GM12891 (cell line): Measurements from ENCODE around the gene YPEL4.

Source experiments
- PAX5 ChIP-seq: IDR thresholded peaks from 2 replicates; pipeline ENCODE4 v1.6.1; 2011; ENCODE audit warnings: low read length, moderate library complexity, mild to moderate bottlenecking; ENCODE audit not compliant: insufficient read depth, severe bottlenecking
- POLR2A ChIP-seq: IDR thresholded peaks from 2 replicates; pipeline ENCODE4 v1.6.1; 2011; ENCODE audit warnings: low read depth, low read length, control low read depth
- POLR2AphosphoS5 ChIP-seq: IDR thresholded peaks from 2 replicates; pipeline ENCODE4 v1.6.1; 2011; ENCODE audit warnings: low read depth, low read length, control low read depth
- POU2F2 ChIP-seq: IDR thresholded peaks from 2 replicates; pipeline ENCODE4 v1.6.1; 2011; ENCODE audit warnings: low read depth, mild to moderate bottlenecking, control low read depth, low read length, moderate library complexity
- SPI1 ChIP-seq: IDR thresholded peaks from 2 replicates; pipeline ENCODE4 v1.6.1; 2011; ENCODE audit warnings: low read depth, low read length, control low read depth
- TAF1 ChIP-seq: IDR thresholded peaks from 2 replicates; pipeline ENCODE4 v1.6.1; 2011; ENCODE audit warnings: low read depth, low read length, control low read depth

DNA sequence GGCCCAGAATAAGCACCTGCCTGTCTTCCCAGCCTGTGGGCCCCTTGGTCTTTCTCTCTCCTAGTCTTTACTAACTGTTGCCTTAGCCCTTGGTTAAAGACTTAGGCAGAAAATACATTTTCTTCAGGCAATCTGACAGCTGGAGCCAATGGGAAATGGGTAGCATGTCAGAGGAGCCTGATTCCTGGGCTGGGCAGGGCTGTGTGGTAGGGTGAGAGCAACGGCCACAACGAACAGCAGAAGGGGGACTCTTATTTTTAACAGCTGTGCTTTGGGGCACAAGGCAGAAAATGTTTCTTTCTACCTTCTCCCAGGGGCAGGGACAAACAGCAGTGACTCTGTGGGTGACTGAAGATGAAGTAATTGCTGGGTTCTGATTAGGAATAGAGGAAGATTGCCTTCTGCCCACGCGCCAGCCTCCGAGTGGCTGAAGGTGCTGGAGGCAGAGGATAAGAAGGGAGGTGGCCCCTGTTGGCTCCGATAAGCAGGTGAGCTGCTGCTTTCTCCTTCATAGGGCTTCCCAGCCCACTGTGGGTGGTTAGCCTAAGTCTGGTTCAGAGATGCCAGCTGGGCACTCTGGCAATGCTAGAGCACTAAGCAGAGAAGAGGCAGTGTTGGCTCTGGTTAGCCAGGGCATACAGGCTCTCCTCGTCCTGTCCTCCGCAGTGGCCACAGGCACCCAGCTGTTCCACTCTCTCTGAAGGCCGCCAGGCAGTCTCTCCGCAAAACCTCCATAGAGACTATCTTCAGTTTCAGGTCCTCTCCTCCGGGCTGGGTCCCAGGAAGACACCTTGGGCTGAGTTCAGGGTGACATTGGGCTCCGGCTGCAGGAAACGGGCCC lies 1.5 kb downstream of the YPEL4 start:
- TF ChIP-seq POLR2AphosphoS5 (no peak), TAF1 (no peak), POLR2A (no peak), SPI1 (no peak), PAX5 (no peak), POU2F2 (no peak)
